ENCODE results near the gene NT5DC2.

The NT5DC2 gene

GRCh38 chr3:52534281-52535183, 875 bp upstream of the NT5DC2 start:
- TF ChIP-seq, protein P1, sequence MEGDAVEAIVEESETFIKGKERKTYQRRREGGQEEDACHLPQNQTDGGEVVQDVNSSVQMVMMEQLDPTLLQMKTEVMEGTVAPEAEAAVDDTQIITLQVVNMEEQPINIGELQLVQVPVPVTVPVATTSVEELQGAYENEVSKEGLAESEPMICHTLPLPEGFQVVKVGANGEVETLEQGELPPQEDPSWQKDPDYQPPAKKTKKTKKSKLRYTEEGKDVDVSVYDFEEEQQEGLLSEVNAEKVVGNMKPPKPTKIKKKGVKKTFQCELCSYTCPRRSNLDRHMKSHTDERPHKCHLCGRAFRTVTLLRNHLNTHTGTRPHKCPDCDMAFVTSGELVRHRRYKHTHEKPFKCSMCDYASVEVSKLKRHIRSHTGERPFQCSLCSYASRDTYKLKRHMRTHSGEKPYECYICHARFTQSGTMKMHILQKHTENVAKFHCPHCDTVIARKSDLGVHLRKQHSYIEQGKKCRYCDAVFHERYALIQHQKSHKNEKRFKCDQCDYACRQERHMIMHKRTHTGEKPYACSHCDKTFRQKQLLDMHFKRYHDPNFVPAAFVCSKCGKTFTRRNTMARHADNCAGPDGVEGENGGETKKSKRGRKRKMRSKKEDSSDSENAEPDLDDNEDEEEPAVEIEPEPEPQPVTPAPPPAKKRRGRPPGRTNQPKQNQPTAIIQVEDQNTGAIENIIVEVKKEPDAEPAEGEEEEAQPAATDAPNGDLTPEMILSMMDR (IDR thresholded peaks at IDR 0.05; ENCODE audit: low read length, missing control alignments) = no peak
- DNase-seq (ENCODE audit: low read depth) = peak; percentile 31
- peak overlapping the region; percentile 63 for H3K4me3 ChIP-seq (replicated peaks; ENCODE audit: low read depth, low read length)

- H3K4me3 ChIP-seq (replicated peaks; ENCODE audit: low read depth, low read length) = peak overlapping the region; percentile 73
- peak; percentile 12 for DNase-seq (ENCODE audit: low read depth)
- TF ChIP-seq, protein P1 (IDR thresholded peaks at IDR 0.05; ENCODE audit: low read length, missing control alignments) = no peak
Measured at GRCh38 chr3:52532838-52533622, 627 bp downstream of the NT5DC2 start.

DNA sequence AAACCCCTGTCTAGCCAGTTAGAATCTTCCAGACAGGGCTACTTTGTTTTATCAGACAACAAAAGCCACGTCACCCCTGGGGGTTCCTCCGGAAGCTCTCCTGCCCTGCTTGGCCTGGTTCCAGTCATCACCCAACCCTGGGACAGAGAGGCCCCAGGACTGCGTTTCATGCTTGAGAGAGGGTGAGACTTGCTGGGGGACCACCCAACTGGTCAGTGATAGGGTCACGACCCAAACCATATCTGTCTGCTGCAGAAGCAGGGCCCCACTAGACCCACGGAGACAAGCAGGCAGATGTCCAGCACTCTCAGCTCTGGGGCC, 1.2 kb downstream of the NT5DC2 start:
- TF ChIP-seq, protein P1 (IDR thresholded peaks at IDR 0.05; ENCODE audit: low read length, missing control alignments) = no peak
- DNase-seq (ENCODE audit: low read depth) = peak; percentile 76
- H3K4me3 ChIP-seq (replicated peaks; ENCODE audit: low read depth, low read length) = peak overlapping the region; percentile 73

GRCh38 chr3:52531860-52532516, 1.7 kb downstream of the NT5DC2 start:
- TF ChIP-seq, protein P1 (IDR thresholded peaks at IDR 0.05; ENCODE audit: low read length, missing control alignments) = no peak
- DNase-seq (ENCODE audit: low read depth) = no peak
- peak overlapping the region; percentile 73 for H3K4me3 ChIP-seq (replicated peaks; ENCODE audit: low read depth, low read length)

DNA sequence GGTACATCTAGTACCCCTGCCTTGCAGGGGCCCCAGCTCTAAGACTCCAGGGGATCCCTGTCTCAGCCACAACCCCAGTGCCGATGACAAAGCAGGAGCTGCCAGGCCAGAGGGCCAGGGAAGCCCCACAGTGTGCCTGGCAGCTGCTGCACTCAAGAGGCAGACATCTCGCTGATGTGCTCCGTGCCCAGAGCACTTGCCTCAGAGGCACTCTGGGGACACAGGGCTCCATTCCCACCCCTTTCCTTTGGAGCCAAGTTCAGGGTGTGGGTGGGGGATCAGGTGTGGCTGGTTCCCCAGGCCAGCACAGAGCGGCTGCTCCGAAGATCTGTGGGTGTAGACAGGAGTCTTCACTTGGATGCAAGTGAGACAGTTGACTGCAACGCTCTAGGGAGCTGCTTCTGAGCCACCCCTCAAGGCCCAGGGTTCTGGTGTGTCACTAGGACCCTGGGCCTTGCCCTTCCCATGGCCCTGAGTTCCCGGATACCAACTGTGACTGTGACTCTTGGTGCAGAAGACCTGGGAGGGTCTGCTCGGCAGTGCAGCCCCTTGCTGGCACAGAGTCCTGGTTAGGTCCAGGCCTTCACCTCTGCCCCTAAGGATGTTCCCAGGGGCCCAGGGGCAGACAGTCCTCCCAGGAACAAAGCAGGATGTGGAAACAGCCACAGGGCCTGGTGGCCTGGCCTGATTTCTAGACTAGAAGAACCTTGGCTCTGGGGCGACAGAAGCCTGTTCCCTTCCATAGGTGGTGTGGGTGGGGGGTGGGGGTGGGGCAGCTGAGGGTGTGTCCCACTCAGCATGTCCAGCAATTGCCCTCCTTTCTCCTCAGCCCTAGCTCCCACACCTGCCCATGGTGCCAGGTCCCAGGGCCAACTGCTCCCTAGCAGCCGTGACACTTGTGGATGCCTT, 2.5 kb downstream of the NT5DC2 start:
- TF ChIP-seq, protein P1 (IDR thresholded peaks at IDR 0.05; ENCODE audit: low read length, missing control alignments) = no peak
- no peak for DNase-seq (ENCODE audit: low read depth)
- no peak overlapping the region for H3K4me3 ChIP-seq (replicated peaks; ENCODE audit: low read depth, low read length)
